ENCODE results near the gene NADK.
"Not testable (repeated sequence)": the region's sequence is repeated elsewhere in the genome, so short reads cannot be mapped to it uniquely, and the experiment has no call there.

DNA sequence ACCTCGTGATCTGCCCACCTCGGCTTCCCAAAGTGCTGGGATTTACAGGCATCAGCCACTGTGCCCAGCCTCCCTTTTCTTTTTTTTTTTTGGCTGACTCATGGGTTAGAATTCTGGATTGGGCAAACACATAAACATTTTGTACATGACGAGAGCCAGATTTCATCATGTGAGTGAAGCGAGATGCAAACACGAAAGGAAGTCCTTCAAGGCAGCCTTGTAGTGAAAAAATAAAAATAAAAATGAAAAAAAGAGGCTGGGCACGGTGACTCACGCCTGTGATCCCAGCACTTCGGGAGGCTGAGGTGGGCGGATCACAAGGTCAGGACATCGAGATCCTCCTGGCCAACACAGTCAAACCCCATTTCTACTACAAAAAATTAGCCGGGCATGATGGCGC lies 37.3 kb downstream of the NADK start:
- TF ChIP-seq POLR2A (IDR thresholded peaks at IDR 0.05), result not testable (repeated sequence)
- TF ChIP-seq, protein P1, sequence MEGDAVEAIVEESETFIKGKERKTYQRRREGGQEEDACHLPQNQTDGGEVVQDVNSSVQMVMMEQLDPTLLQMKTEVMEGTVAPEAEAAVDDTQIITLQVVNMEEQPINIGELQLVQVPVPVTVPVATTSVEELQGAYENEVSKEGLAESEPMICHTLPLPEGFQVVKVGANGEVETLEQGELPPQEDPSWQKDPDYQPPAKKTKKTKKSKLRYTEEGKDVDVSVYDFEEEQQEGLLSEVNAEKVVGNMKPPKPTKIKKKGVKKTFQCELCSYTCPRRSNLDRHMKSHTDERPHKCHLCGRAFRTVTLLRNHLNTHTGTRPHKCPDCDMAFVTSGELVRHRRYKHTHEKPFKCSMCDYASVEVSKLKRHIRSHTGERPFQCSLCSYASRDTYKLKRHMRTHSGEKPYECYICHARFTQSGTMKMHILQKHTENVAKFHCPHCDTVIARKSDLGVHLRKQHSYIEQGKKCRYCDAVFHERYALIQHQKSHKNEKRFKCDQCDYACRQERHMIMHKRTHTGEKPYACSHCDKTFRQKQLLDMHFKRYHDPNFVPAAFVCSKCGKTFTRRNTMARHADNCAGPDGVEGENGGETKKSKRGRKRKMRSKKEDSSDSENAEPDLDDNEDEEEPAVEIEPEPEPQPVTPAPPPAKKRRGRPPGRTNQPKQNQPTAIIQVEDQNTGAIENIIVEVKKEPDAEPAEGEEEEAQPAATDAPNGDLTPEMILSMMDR (IDR thresholded peaks at IDR 0.05), result not testable (repeated sequence)

Measured in prostate gland (tissue), 2 donors.